ENCODE data around the gene LIPM.
A peak's percentile ranks its signal among the peaks of the same experiment; 100 is the strongest.

Gene LIPM, protein sequence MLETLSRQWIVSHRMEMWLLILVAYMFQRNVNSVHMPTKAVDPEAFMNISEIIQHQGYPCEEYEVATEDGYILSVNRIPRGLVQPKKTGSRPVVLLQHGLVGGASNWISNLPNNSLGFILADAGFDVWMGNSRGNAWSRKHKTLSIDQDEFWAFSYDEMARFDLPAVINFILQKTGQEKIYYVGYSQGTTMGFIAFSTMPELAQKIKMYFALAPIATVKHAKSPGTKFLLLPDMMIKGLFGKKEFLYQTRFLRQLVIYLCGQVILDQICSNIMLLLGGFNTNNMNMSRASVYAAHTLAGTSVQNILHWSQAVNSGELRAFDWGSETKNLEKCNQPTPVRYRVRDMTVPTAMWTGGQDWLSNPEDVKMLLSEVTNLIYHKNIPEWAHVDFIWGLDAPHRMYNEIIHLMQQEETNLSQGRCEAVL

GRCh38 chr10:88802523-88803285 is at the start of gene LIPM:
Gene LIPM, plus strand, starts transcription at chr10:88802730. Its CDS starts 167 bp downstream, at chr10:88802897.
- no peak for DNase-seq

DNA sequence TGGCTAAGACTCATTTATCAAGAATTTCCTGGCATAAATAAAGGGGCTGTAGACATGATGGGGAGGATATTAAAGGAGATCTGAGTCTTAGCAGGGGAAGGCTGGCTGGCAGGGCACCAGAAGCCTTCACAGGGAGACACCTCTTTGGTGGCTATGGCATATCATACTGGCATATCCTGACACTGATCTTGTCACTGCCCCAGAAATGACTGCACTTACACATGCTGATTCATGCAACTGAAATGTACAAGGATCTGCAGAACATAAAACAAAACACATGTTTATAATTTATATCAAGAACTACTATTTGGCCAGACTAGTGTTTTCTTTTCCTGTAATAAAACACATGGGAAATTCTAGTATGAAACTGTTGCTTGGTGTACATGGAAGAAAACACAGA is 48.2 kb upstream of the LIPM start:
- DNase-seq = peak; percentile 40

- DNase-seq = no peak
These were observed 46.8 kb upstream of the LIPM start for GRCh38 chr10:88755753-88756152.

GRCh38 chr10:88756660-88757059 is 45.9 kb upstream of the LIPM start:
- no peak for DNase-seq

DNA sequence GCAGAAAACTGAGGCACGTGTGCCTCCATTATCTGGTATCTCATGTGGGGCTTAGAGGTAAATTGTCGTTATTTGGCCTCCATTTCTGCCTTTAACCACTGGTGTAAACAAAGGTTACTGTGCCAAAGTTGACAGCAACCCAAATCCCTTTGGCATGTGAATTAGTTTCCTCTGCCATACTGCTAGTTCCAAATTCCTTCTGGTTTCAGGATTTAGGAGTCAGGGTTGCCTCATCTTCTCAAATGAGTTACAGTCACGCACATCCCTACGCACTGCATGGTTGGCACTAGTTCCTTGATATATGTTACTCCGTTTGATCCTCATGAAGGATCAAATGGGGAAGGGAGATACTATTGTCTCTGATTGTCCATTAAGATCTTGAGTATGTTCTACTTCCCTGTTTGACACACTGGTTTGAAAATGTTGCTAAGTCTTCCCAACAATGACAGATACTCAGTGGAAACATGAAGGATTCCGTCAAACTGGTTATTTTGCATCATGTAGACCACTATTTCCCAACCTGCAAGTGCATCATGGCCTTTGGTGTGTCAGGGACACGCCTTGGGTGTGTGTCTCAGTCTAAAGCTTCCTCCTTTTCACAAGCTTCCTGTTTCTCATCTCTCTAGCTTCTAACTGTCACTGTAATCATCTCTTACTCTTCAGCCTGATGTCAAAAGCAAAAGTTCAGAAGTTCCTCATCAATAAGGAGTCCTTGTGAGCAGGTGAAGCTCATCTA is 43.0 kb upstream of the LIPM start, which contains the start of gene LIPN:
TSS of gene LIPN (plus strand) at position 655 of the 736 bp plus-strand sequence. CDS start 1,386 bp downstream, outside the sequence.
- DNase-seq = peak; percentile 73

DNA sequence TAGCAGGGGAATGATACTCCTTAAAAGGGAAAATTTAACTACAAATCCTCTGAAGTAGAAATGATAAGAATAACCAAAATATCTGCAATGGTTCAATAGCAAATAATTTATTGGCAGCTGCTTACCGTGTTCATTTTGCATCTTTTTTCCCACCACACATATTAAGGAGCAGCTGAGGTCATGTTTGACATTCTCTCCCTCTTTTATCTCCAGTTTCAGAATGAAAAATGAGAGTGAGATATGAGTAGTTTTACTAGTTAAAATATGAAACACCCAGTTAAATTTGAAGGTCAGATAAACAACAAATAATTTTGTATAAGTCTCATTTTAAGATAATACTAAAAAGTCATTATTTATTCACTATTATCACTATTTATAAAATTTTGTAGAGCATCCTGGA is 39.6 kb upstream of the LIPM start:
- DNase-seq = no peak

DNA sequence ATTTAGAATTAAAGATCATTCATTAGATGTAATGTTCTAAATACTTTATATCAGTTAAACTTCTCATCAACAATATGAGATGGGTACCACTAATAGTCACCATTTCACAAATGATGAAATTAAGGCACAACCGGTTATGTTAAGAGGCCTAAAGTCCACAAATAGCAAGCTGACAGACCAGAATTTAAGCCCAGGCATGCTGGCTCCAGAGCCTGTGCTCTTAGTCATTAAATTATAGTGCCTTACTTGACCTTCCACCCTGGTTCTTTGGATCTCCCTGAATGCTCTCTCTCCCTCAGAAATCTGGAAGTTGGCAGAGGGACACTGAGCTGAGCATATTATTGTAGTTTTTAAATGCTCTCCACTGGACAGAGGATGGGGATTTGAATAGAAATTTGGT is 39.1 kb upstream of the LIPM start:
- DNase-seq = no peak

DNA sequence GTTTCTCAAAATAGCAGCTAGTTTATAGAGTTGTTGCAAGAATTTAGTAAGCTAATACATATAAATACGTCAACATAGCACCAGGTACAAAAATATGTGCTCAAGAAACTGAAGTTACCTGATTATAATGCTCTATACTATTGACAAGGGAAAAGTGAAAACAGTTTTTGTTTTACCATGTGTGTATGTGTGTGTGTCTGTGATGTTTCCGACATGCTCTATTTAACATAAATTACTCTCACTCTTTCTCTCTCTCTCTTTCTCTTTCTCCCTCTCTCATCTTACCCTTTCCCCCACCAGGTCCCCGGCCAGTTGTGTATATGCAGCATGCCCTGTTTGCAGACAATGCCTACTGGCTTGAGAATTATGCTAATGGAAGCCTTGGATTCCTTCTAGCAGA is 38.4 kb upstream of the LIPM start:
- DNase-seq = no peak

DNA sequence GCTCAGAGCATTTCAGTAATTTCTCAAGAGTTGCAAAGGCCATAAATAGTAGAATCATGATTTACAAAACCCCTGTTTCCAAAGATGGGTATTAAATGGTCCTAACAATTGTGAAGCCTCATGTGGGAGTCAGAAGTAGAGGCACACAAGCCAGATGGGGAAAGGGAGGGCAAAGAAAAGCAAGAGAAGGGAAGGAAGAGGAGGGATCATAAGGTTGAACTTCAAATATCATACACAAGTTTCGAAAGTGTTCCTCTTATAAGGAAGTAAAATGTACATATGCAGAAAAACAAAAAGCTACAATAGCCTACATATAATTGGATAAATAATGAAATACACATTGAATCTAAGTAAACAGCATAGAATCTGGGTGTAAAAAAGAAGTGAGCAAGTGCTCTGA is 36.7 kb upstream of the LIPM start:
- DNase-seq = no peak

- no peak for DNase-seq
These were observed 33.1 kb upstream of the LIPM start for GRCh38 chr10:88769384-88769783.

- no peak for DNase-seq
These were observed 21.3 kb upstream of the LIPM start for GRCh38 chr10:88781206-88781605.

DNA sequence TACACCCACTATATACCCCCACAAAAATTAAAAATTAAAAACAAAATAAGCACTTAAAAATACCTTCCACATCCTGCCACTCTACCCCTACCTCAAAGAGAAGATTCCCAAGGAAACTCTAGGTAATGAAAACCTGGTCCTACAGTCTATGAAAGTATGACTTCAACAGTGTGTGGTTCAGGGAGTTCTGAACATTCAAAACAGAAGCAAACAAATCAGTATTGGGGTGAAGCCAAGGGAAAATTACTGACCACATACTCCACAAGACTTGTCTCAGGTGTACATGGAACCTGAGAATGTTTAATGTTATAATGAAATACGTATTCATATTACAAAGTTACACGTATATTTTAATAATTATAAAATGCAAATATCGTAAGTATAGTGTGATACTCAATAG is 20.3 kb upstream of the LIPM start:
- DNase-seq = no peak

GRCh38 chr10:88783724-88784123 is 18.8 kb upstream of the LIPM start:
- DNase-seq = peak; percentile 61

- no peak for DNase-seq
These were observed 16.3 kb upstream of the LIPM start for GRCh38 chr10:88786032-88786770.

DNA sequence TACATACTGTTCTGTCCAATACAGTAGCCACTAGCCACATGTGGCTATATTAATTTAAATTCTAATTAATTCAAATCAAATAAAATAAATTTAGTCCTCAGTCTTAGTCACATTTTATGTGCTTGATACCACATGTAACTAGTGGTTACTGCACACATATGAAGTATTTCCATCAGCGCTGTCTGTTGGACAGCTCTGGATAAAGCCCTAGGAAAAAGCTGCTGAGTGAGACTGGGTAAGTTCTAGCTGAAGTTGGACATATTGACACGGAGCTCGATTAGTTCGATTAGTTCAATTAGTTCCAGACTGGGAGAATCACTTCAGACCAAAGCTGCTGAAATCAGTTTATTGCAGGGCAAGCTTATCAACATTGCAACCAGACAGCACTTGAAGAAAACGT is 15.1 kb upstream of the LIPM start:
- DNase-seq = no peak

DNA sequence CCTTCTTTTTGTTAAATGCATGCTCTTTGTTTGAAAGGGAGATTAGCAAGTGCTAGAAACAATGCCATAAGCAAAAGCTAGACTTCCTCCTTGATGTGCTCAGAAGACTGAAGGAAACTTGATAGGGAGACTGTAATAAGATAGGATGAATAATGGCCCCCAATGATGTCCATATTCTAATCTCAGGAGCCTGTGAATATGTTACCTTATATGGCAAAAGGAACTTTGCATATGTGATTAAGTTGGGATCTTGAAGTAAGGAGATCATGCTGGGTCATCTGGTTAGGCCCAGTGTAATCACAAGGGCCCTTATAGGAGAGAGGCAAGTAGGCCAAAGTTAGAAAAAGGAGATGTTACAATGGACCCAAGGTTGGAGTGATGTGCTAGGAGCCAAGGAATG is 13.6 kb upstream of the LIPM start:
- DNase-seq = no peak

GRCh38 chr10:88791924-88792323 is 10.6 kb upstream of the LIPM start:
- DNase-seq = peak; percentile 65

- DNase-seq = peak; percentile 73
These were observed 9.9 kb upstream of the LIPM start for GRCh38 chr10:88792661-88793060.

DNA sequence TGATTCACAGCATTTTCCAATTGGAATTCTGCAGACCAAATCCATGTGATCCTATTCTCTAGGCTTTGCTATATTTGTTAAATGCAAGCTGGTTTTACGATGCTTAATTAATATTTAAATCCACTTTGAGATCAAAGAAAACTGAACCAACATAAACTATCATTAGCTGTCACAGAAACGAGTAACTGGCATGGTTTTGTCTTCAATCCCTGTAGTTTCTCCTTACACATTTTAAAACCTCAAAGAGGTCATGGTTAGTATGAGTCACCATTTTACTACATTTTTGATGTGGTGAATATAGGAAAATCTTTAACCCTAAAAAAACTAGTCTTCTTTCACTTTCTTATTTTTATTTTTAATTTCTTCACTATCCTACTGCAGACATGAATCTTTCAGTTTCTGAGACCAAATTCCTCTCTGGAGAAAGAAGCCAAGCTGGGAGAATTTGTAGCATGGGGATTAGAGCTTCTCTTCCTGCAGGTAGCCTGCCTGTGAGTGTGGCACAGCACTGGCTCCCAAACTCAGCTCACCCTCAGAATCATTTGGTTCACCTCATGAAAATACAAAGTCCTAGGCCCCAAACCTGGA is 8.7 kb upstream of the LIPM start:
- DNase-seq = peak; percentile 20

GRCh38 chr10:88794731-88795130 is 7.8 kb upstream of the LIPM start:
- no peak for DNase-seq

- peak; percentile 78 for DNase-seq
These were observed 2.1 kb upstream of the LIPM start for GRCh38 chr10:88800152-88801125.

Measured in hematopoietic multipotent progenitor cell treated with erythropoietin and hydrocortisone succinate and interleukin-3 and kit ligand, for 4 days (in vitro differentiated cells).